GM18868 (cell line): ENCODE results near the gene CARD9.

Experiments used
- ATAC-seq: cut with Tn5 transposase; IDR thresholded peaks from one replicate; pipeline ENCODE4 v1.9.1; 2021; ENCODE audit warnings: mild to moderate bottlenecking, moderate library complexity; ENCODE audit not compliant: unreplicated experiment

CARD9 gene

GRCh38 chr9:136401173-136401922 lies 27.9 kb upstream of the CARD9 start:
- ATAC-seq, result no peak

GRCh38 chr9:136400038-136400834 lies 26.8 kb upstream of the CARD9 start, which contains the start of gene SNAPC4:
TSS of gene SNAPC4 (minus strand) at chr9:136400170. CDS start at chr9:136398428, 1,742 bp downstream.
- ATAC-seq, result peak; percentile 73

DNA sequence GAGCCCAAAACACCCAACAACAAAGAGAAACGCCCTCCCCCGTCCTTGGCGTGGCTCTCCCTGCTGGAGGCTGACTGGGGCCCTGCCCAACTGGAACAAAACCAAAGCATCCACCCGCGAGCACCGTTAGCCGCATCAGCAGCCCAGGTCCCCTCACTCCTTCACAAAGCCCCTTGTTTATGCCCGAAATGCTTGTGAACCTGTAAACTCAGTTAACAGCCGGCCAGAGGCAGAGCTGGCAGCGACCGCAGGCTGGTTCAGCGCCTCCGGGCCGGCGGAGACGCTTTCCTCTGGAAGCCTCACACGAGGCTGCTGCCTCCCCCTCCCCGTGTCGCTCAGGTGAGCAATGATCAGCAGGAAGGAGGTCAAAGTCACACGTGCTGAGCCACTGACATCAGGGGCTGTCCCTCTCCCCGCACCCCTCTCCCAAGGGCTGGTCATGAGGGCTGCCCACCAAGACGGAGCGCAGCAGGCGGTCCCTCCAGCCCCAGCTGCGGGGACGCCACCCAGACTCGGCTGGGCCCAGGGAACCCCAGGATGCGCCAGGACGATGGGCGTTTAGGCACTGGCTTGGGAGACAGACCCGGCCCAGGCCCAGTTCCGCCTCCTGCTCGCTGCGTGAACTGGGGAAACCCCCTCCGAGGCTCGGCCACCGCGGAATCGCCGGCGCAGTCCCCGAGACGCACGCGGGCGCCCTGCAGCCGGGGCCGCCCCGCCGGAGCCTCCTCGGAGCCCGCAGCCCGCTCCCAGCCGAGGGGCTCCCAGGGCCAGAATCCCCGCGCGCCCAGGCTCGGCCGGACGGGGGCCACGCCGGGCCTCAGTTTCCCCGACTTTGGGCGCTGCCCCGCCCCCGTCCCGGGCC lies 25.9 kb upstream of the CARD9 start:
- ATAC-seq, result no peak

GRCh38 chr9:136398286-136398685 lies 24.8 kb upstream of the CARD9 start:
- no peak for ATAC-seq

DNA sequence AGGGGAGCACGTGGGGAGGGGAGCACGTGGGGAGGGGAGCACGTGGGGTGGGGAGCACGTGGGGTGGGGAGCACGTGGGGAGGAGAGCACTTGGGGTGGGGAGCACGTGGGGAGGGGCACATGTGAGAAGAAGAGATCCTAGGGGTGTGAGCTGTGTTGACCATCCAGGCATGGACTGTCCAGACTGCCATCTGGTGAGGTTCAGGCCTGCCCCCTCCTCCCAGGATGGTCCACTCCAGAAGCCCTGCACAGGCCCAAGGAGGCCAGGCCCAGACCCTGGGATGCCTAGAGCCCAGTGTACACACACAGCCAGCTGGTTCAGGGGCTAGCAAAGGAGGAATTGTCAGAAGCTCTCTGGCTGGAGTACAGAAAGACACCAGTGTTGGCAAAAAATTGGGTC lies 24.2 kb upstream of the CARD9 start:
- ATAC-seq, result no peak

- no peak for ATAC-seq
Observed at GRCh38 chr9:136396219-136396515, 22.7 kb upstream of the CARD9 start.

- ATAC-seq, result no peak
Observed at GRCh38 chr9:136395345-136396218, 22.1 kb upstream of the CARD9 start.

- ATAC-seq, result no peak
Observed at GRCh38 chr9:136395020-136395340, 21.5 kb upstream of the CARD9 start.

DNA sequence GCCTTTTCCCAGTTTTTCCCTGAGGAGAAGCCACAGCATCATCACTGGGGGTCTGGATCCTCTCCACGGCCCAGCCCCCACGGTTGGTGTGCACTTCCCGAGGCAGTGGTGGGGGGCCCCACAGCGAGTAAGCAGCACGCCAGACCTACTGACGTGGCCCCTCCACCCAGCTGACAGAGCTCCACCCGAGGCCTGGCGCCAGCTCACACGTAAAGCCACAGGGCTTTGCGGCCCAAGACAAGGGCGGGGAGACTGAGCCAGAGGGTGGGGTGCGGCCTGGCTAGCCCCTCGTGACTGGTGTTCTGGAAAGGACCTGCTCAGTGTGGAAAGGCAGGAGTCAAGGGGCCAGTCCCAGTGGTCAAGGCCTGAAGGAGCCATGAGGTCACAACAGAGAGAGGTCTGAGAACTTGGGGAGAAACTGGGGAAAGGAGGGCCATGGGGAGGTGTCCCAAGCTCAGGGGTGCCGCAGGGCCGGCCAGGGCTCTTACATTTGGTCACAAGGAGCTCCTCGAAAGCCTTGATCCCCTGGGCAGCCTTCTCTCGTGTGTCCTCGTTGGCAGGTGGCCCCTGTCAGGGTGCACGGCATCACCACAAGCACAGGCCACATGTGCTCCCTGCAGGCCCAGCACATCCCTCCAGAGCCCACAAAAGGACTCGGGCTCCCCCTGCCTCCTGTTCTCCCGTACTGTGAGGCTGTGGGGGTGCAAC lies 21.0 kb upstream of the CARD9 start:
- no peak for ATAC-seq

- ATAC-seq, result no peak
Observed at GRCh38 chr9:136393531-136393930, 20.1 kb upstream of the CARD9 start.

DNA sequence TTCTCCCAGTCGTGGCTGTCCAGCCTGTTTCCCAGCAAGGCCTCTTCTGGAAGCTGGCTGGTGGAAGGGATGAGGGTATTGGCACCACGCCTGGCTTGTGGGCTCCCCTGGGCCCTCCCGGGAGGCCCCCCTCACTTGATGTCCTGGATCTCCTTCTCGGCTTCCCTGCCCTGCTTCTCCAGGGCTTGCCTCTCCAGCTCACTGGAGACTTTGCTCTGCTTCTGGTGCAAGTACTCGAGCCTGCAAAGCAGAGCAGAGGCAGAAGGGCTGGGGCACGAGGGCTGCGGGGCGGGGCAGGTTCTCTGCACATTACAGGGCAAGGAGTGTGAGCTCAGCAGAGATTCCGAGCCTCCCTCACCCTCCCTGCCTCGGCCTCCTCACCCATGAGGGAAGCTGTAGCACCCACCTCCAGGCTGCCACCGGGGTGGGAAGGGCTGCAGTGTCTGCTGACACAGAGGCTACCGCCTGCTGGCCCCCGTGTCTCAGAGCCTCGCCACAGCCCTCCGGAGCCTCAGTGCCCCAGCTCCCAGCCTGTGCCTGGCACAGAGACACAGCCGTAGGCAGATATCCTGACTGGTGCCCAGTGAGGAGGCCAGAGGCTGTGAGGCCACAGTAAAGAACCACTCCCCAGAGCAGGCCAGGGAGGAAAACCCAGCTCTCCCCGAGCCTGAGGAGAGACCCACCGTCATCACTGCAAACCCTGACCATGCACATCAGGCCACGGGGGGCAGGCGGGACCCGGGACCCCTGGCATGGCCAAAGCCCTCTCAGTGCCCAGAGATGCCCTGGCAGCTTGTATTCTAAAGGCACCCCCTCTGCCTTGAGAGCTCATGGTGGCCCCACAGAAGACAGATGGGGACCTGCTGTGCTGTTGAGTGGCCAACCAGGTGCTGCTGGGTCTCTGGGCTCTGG lies 19.3 kb upstream of the CARD9 start:
- ATAC-seq, result no peak

DNA sequence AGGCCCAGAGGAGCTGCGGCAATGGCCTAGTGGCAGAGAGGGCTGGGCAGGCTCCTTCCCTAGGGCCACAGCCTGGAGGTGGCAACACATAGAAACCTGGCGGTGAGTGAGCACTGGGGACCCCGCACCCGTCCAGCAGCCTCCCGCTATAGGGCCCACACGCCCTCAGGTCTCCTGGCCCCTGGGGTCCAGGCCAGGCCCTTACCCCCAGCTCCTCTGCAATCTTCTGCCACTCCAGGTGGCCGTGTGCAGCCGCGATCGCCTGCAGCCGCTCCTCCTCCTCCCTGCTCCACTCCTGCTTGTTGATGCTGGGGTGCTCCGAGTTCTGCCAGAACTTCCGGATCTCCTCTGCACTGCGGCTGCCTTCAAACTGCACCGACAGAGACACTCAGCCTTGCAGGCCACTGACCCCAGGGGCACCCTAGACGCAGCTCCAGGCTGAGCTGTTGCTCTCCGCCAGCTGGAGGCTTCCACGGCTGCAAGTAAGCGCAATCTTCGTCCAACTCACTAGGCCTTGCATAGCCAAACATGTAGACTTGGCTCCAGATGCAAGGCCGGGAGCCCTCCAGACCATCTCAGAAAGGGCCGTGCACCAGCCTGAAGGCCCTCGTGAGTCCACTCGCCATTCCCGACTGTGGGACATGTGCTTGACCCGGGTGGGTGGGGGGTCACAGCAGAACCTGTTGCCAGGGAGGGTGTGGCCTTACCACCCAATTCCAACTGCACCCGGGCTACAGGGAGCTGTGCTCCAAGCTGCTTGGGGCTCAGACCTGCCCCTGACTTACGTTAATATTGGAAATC lies 18.5 kb upstream of the CARD9 start:
- no peak for ATAC-seq

DNA sequence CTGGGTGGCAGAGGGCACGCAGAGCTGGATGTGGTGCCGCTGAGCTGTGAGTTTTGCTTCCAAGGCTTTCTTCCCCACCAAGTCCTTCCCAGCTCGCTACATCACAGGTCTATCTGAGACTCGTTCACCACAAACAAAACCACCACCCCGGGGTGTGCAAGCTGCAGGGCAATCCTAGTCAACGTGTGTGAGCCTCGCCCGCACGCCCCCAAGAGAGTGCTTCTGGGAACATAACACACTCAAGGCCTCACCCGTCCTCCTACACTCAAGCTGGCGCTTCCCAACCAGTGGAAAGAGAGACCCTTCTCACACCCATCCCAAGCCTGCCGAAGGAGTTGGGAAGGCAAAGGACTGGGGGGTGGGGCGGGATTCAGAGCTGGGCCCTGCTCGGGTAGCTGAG lies 15.9 kb upstream of the CARD9 start:
- ATAC-seq, result no peak

DNA sequence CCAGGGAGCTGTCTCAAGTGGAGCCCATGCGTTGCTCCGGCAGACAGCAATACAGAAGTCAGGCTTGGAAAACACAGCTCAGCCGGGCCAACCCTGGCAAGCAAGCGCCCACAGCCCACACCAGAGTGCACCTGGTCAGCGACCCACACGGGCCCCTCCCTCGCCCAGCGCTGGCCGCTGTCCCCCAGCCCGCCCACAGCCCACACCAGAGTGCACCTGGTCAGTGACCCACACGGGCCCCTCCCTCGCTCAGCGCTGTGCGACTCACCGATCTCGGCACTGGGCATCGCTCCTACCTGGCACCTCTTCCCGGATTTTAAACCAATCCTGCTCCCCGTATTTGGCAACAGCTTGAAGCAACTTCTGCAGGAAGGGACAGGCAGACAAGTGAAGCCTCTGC lies 13.7 kb upstream of the CARD9 start:
- ATAC-seq, result no peak

- no peak for ATAC-seq
Observed at GRCh38 chr9:136386018-136386417, 12.5 kb upstream of the CARD9 start.

DNA sequence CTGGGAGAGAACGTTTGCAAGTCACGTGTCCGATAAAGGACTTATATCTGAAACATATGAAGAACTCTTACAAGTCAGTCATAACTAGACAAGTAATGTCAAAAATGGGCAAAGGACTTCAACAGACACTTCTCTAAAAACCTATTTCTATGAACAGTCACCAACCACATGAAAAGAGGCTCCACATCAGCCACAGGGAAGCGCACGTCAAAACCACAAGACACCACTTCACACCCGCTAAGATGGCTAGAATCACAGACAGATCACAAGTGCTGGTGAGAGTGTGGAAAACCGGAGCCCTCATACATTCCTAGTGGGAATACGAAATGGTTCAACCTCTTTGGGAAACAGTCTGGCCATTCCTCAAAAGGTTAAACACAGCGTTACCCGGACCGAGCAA lies 11.5 kb upstream of the CARD9 start:
- no peak for ATAC-seq

- no peak for ATAC-seq
Observed at GRCh38 chr9:136383436-136383835, 10.0 kb upstream of the CARD9 start.

- no peak for ATAC-seq
Observed at GRCh38 chr9:136381966-136382513, 8.6 kb upstream of the CARD9 start.
